GM12878 (cell line): ENCODE results near the gene NLRC3. TPM values are rescaled to one million over a fixed set of nuclear protein-coding genes. Genes with fewer than 3 reads are reported as not detected.

ENCODE experiments used
- ATAC-seq: fragments of 200-7000 bp; cut with Tn5 transposase; 3 replicates; pipeline ENCODE4 v1.9.1; 2020; ENCODE audit warnings: mild to moderate bottlenecking, moderate library complexity
- BruUV-seq: library from RNA; stranded (reverse); fragments of 400-500 nt; replicated peaks from 2 replicates; lab custom pipeline; 2021; lab: Mats Ljungman, UMichigan
- CTCF ChIA-PET: fragments of 300-600 bp; sonication (Branson Sonifier 250); formaldehyde crosslinking; extraction: SDS; loops from one replicate; lab custom pipeline; 2021; ENCODE audit warnings: inconsistent platforms; lab: Yijun Ruan, JAX
- POLR2A ChIA-PET: fragments of 350-600 bp; formaldehyde crosslinking; extraction: SDS; loops from one replicate; lab custom pipeline; 2021; ENCODE audit warnings: inconsistent platforms; lab: Charles Lee
- RAD21 ChIA-PET: fragments of 300-600 bp; sonication (Branson Sonifier 250); formaldehyde crosslinking; loops from one replicate; lab custom pipeline; 2023; ENCODE audit warnings: antibody characterized with exemption; ENCODE audit not compliant: unreplicated experiment; lab: Charles Lee
- SMC1A ChIA-PET: fragments of 300-600 bp; sonication (Branson Sonifier 250); formaldehyde crosslinking; loops from one replicate; lab custom pipeline; 2023; ENCODE audit not compliant: unreplicated experiment, uncharacterized antibody; lab: Charles Lee
- DNase-seq: peaks from one replicate; pipeline ENCODE4 v3.0.0-alpha.2; 2011; ENCODE audit warnings: low read depth, low spot score
- FAIRE-seq: peaks from 3 replicates; lab custom pipeline; 2011; peaks lifted over from hg19 to GRCh38; lab: Jason Lieb, UNC
- H2AFZ ChIP-seq: 2 replicates; pipeline ENCODE4 v1.6.0; 2011; ENCODE audit warnings: low read depth, low read length, control low read depth; ENCODE audit not compliant: control insufficient read depth
- H3K27ac ChIP-seq: 2 replicates; pipeline ENCODE4 v1.5.1; 2011; ENCODE audit warnings: control low read depth; ENCODE audit not compliant: control insufficient read depth, insufficient read depth
- H3K27me3 ChIP-seq, 2 experiments: replicated peaks in 1 of 2; 2 replicates each; pipeline versions ENCODE4 v1.6.0 to v1.6.1; 2011; ENCODE audit warnings: low read length in 1 of 2; ENCODE audit not compliant: control insufficient read depth in 2 of 2, insufficient read depth in 2 of 2
- H3K36me3 ChIP-seq, 2 experiments: 2 replicates each; pipeline ENCODE4 v1.5.1; 2011; ENCODE audit warnings: low read length in 1 of 2; ENCODE audit not compliant: control insufficient read depth in 2 of 2, insufficient read depth in 2 of 2
- H3K4me1 ChIP-seq: 2 replicates; pipeline ENCODE4 v1.6.1; 2011; ENCODE audit warnings: mild to moderate bottlenecking, low read length, moderate library complexity, mixed read lengths; ENCODE audit not compliant: control insufficient read depth, insufficient read depth
- H3K4me2 ChIP-seq: 2 replicates; pipeline ENCODE4 v1.6.0; 2011; ENCODE audit warnings: control low read depth; ENCODE audit not compliant: control insufficient read depth, insufficient read depth
- H3K4me3 ChIP-seq: fragments of 200-600 bp; sonication (generic); 2 replicates; pipeline ENCODE4 v1.5.1; 2016
- H3K79me2 ChIP-seq: 2 replicates; pipeline ENCODE4 v1.6.0; 2011; ENCODE audit warnings: low read length; ENCODE audit not compliant: control insufficient read depth, insufficient read depth
- H3K9ac ChIP-seq: 2 replicates; pipeline ENCODE4 v1.8.0; 2011; ENCODE audit warnings: low read length, control low read depth, mixed read lengths; ENCODE audit not compliant: control insufficient read depth, insufficient read depth
- H3K9me3 ChIP-seq: replicated peaks from 3 replicates; pipeline ENCODE4 v1.5.1; 2011; ENCODE audit warnings: mild to moderate bottlenecking, low read length; ENCODE audit not compliant: control insufficient read depth, insufficient read depth
- H4K20me1 ChIP-seq: 2 replicates; pipeline ENCODE4 v1.6.0; 2011; ENCODE audit not compliant: control insufficient read depth, insufficient read depth
- CUX1 ChIP-seq: IDR thresholded peaks from 2 replicates; pipeline ENCODE4 v1.6.1; 2012; ENCODE audit warnings: improper control_type of control experiment, low read depth, low read length; ENCODE audit not compliant: insufficient replicate concordance
- EGR1 ChIP-seq, 2 experiments: IDR thresholded peaks; 1 replicate in 1 of 2; 2 replicates in 1 of 2; pipeline ENCODE4 v1.6.1; 2011 to 2012; ENCODE audit warnings: low read depth in 2 of 2, low read length in 2 of 2, borderline replicate concordance in 1 of 2, mild to moderate bottlenecking in 1 of 2, moderate library complexity in 1 of 2
- MXI1 ChIP-seq: fragments of 150-350 bp; IDR thresholded peaks from 2 replicates; pipeline ENCODE4 v1.6.1; 2011; ENCODE audit warnings: low read depth, mild to moderate bottlenecking, inconsistent platforms, low read length, improper control_type of control experiment
- MYB ChIP-seq: fragments of 150-350 bp; IDR thresholded peaks from 2 replicates; pipeline ENCODE4 v1.6.1; 2014; ENCODE audit warnings: mild to moderate bottlenecking, low read depth, low read length, borderline replicate concordance
- PAX5 ChIP-seq: IDR thresholded peaks from 2 replicates; pipeline ENCODE4 v1.6.1; 2011; ENCODE audit warnings: low read depth, low read length, borderline replicate concordance
- RAD51 ChIP-seq: fragments of 450-650 bp; IDR thresholded peaks from 2 replicates; pipeline ENCODE4 v1.6.1; 2016; ENCODE audit warnings: moderate library complexity, mild to moderate bottlenecking, inconsistent platforms
- WGBS: methylation state at CpG from one replicate; pipeline ENCODE4 v1.1.6; 2016; ENCODE audit warnings: low lambda C conversion rate; ENCODE audit not compliant: insufficient replicate concordance, insufficient coverage; ENCODE audit errors: missing lambda C conversion rate; 5-methylcytosine and 5-hydroxymethylcytosine counted together
- in situ Hi-C: fragments of 300-500 bp; cut with MboI; formaldehyde crosslinking; loops from 9 replicates; pipeline ENCODE4 v1.14.3; 2018; ENCODE audit warnings: mixed read lengths
- intact Hi-C: fragments of 100-400 bp; cut with micrococcal nuclease; formaldehyde crosslinking; loops from one replicate; pipeline ENCODE4 v1.14.2; 2022; ENCODE audit not compliant: unreplicated experiment
- polyA plus RNA-seq, 11 experiments: library from polyadenylated mRNA; depleted of rRNA in 4 of 11; unstranded in 6 of 11; stranded (reverse) in 5 of 11; fragments of >200 nt; fragmentation: Nextera tagmentation in 4 of 11; fragmentation: Illumina TruSeq in 1 of 11; extraction: Ambion mirVana in 4 of 11; extraction: Trizol in 1 of 11; gene quantifications; 1 replicate in 1 of 11; 2 replicates in 10 of 11; pipeline versions ENCODE4 v1.2.1 to v1.2.3, GENCODE V29; 2011 to 2016; ENCODE audit warnings: inconsistent platforms in 2 of 11, missing spikeins in 2 of 11, low read depth in 1 of 11
- total RNA-seq, 4 experiments: library from RNA; depleted of rRNA in 3 of 4; stranded (reverse); fragments of >200 nt in 3 of 4; fragmentation: Illumina TruSeq in 1 of 4; extraction: Trizol in 1 of 4; gene quantifications; 2 replicates each; pipeline versions ENCODE4 v1.2.1 to v1.2.3, GENCODE V29; 2013 to 2021
- TF ChIP-seq, protein P1 (sequence below): fragments of 450-650 bp; IDR thresholded peaks from 2 replicates; pipeline ENCODE4 v1.6.1; 2016; ENCODE audit warnings: mild to moderate bottlenecking
- TF ChIP-seq, protein P2 (sequence below): fragments of 150-350 bp; IDR thresholded peaks from 2 replicates; pipeline ENCODE4 v1.6.1; 2016; ENCODE audit warnings: low read depth, low read length

NLRC3 gene
- total and polyA plus RNA-seq, 10 of the 15 experiments (the other 5 are each of a cell fraction or from before 2014, with no cell fraction given), result 2.2 to 17.8 (median 7.6) TPM

- RAD21 ChIA-PET, result no interaction called here
- TF ChIP-seq PAX5 (no peak), CUX1 (no peak), RAD51 (no peak), MXI1 (no peak), MYB (no peak), EGR1 (IDR thresholded peaks at IDR 0.05; ENCODE audit: borderline replicate concordance in 1 of 2, low read depth in 2 of 2, low read length in 2 of 2) (no peak)
- TF ChIP-seq, protein P1, sequence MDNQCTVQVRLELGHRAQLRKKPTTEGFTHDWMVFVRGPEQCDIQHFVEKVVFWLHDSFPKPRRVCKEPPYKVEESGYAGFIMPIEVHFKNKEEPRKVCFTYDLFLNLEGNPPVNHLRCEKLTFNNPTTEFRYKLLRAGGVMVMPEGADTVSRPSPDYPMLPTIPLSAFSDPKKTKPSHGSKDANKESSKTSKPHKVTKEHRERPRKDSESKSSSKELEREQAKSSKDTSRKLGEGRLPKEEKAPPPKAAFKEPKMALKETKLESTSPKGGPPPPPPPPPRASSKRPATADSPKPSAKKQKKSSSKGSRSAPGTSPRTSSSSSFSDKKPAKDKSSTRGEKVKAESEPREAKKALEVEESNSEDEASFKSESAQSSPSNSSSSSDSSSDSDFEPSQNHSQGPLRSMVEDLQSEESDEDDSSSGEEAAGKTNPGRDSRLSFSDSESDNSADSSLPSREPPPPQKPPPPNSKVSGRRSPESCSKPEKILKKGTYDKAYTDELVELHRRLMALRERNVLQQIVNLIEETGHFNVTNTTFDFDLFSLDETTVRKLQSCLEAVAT, result no peak
- TF ChIP-seq, protein P2, sequence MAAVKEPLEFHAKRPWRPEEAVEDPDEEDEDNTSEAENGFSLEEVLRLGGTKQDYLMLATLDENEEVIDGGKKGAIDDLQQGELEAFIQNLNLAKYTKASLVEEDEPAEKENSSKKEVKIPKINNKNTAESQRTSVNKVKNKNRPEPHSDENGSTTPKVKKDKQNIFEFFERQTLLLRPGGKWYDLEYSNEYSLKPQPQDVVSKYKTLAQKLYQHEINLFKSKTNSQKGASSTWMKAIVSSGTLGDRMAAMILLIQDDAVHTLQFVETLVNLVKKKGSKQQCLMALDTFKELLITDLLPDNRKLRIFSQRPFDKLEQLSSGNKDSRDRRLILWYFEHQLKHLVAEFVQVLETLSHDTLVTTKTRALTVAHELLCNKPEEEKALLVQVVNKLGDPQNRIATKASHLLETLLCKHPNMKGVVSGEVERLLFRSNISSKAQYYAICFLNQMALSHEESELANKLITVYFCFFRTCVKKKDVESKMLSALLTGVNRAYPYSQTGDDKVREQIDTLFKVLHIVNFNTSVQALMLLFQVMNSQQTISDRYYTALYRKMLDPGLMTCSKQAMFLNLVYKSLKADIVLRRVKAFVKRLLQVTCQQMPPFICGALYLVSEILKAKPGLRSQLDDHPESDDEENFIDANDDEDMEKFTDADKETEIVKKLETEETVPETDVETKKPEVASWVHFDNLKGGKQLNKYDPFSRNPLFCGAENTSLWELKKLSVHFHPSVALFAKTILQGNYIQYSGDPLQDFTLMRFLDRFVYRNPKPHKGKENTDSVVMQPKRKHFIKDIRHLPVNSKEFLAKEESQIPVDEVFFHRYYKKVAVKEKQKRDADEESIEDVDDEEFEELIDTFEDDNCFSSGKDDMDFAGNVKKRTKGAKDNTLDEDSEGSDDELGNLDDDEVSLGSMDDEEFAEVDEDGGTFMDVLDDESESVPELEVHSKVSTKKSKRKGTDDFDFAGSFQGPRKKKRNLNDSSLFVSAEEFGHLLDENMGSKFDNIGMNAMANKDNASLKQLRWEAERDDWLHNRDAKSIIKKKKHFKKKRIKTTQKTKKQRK, result no peak
Observed at GRCh38 chr16:3583303-3584038, 6.3 kb upstream of the NLRC3 start.

More at GRCh38 chr16:3583303-3584038, 6.3 kb upstream of the NLRC3 start:
- no peak overlapping the region for H3K4me3 ChIP-seq
- FAIRE-seq (no peak), DNase-seq (no peak), ATAC-seq (no peak)
- ChIA-PET SMC1A (no interaction called here), CTCF (no interaction called here), POLR2A (no interaction called here)
- no peaks in the 10 kb centered on the region for H4K20me1 ChIP-seq
- no peak overlapping the region for H3K27ac ChIP-seq
- in situ Hi-C loops (no loop called here), intact Hi-C loops (no loop called here)
- H3K9me3 ChIP-seq, result no peaks in the 10 kb centered on the region
- no peaks in the 10 kb centered on the region for H3K27me3 ChIP-seq
- peaks cover 31% of the 10 kb centered on the region for H3K4me1 ChIP-seq
- H3K4me2 ChIP-seq, result no peak overlapping the region
- BruUV-seq, result no TSS peak
- H3K36me3 ChIP-seq, result peaks cover 0 to 5% of the 10 kb centered on the region in 2 experiments; a peak in 1 of 4 replicates
- H2AFZ ChIP-seq, result no peak overlapping the region
- no peak overlapping the region for H3K9ac ChIP-seq
- H3K79me2 ChIP-seq, result no peaks in the 10 kb centered on the region
- 91% methylated on average over 16 of the region's 16 CpGs for WGBS
